NCI-H1048 (cell line): ENCODE measurements around the gene FAM240B.

ENCODE experiments used
- DNase-seq: peaks from one replicate; lab custom pipeline; 2025; lab: John Stamatoyannopoulos, UW

Gene FAM240B

GRCh38 chr9:38699337-38699736, 20.6 kb downstream of the FAM240B start:
- DNase-seq = no peak

- DNase-seq = no peak
Observed at GRCh38 chr9:38697776-38698300, 22.1 kb downstream of the FAM240B start.

- DNase-seq = no peak
Observed at GRCh38 chr9:38696999-38697398, 22.9 kb downstream of the FAM240B start.

- DNase-seq = no peak
Observed at GRCh38 chr9:38694676-38695075, 25.3 kb downstream of the FAM240B start.

- DNase-seq = no peak
Observed at GRCh38 chr9:38692707-38693106, 27.2 kb downstream of the FAM240B start.

GRCh38 chr9:38690574-38690973, 29.4 kb downstream of the FAM240B start:
- no peak for DNase-seq

- no peak for DNase-seq
Observed at GRCh38 chr9:38689678-38690077, 30.3 kb downstream of the FAM240B start.

- no peak for DNase-seq
Observed at GRCh38 chr9:38687992-38688391, 31.9 kb downstream of the FAM240B start.

- DNase-seq = no peak
Observed at GRCh38 chr9:38687389-38687842, 32.5 kb downstream of the FAM240B start.

GRCh38 chr9:38686933-38687332, 33.0 kb downstream of the FAM240B start:
- DNase-seq = no peak

- DNase-seq = no peak
Observed at GRCh38 chr9:38685535-38685934, 34.4 kb downstream of the FAM240B start.

- no peak for DNase-seq
Observed at GRCh38 chr9:38683336-38683735, 36.6 kb downstream of the FAM240B start.

- no peak for DNase-seq
Observed at GRCh38 chr9:38682713-38683112, 37.2 kb downstream of the FAM240B start.

GRCh38 chr9:38681747-38682227, 38.1 kb downstream of the FAM240B start:
- no peak for DNase-seq

- no peak for DNase-seq
Observed at GRCh38 chr9:38680837-38681445, 39.0 kb downstream of the FAM240B start.

GRCh38 chr9:38677660-38678303, 42.2 kb downstream of the FAM240B start:
- no peak for DNase-seq

GRCh38 chr9:38675831-38676230, 44.1 kb downstream of the FAM240B start:
- no peak for DNase-seq

GRCh38 chr9:38675211-38675610, 44.7 kb downstream of the FAM240B start:
- no peak for DNase-seq

GRCh38 chr9:38673399-38674193, 46.3 kb downstream of the FAM240B start:
- DNase-seq = no peak

GRCh38 chr9:38671748-38672147, 48.2 kb downstream of the FAM240B start:
- no peak for DNase-seq

- no peak for DNase-seq
Observed at GRCh38 chr9:38671372-38671731, 48.6 kb downstream of the FAM240B start.

GRCh38 chr9:38670542-38671371, 49.2 kb downstream of the FAM240B start:
- no peak for DNase-seq
